GM21723 (cell line): Measurements from ENCODE around the gene DPY30.

Source experiments
- ATAC-seq: cut with Tn5 transposase; IDR thresholded peaks from one replicate; pipeline ENCODE4 v1.9.1; 2021; ENCODE audit warnings: mild to moderate bottlenecking, moderate library complexity; ENCODE audit not compliant: unreplicated experiment

The DPY30 gene

GRCh38 chr2:32010280-32010669 is 29.3 kb downstream of the DPY30 start:
- peak; percentile 64 for ATAC-seq

- ATAC-seq, result peak; percentile 21
Observed at GRCh38 chr2:32009516-32010256, 29.9 kb downstream of the DPY30 start.

GRCh38 chr2:32008805-32009515 is 30.6 kb downstream of the DPY30 start:
- no peak for ATAC-seq

GRCh38 chr2:32007121-32007391 is 32.5 kb downstream of the DPY30 start:
- ATAC-seq, result no peak

GRCh38 chr2:32005371-32005976 is 34.1 kb downstream of the DPY30 start:
- no peak for ATAC-seq

- no peak for ATAC-seq
Observed at GRCh38 chr2:32003791-32004190, 35.8 kb downstream of the DPY30 start.

- ATAC-seq, result no peak
Observed at GRCh38 chr2:32002406-32002805, 37.2 kb downstream of the DPY30 start.

- no peak for ATAC-seq
Observed at GRCh38 chr2:31999438-31999837, 40.2 kb downstream of the DPY30 start.

- no peak for ATAC-seq
Observed at GRCh38 chr2:31998731-31999383, 40.7 kb downstream of the DPY30 start.

GRCh38 chr2:31997653-31998052 is 42.0 kb downstream of the DPY30 start:
- ATAC-seq, result no peak

- ATAC-seq, result no peak
Observed at GRCh38 chr2:31996571-31997150, 42.9 kb downstream of the DPY30 start.

- no peak for ATAC-seq
Observed at GRCh38 chr2:31992934-31993333, 46.7 kb downstream of the DPY30 start.

GRCh38 chr2:31992025-31992579 is 47.5 kb downstream of the DPY30 start:
- no peak for ATAC-seq

GRCh38 chr2:31989946-31990345 is 49.7 kb downstream of the DPY30 start:
- no peak for ATAC-seq

GRCh38 chr2:31987454-31988220 is 52.0 kb downstream of the DPY30 start:
- no peak for ATAC-seq

- ATAC-seq, result no peak
Observed at GRCh38 chr2:31986906-31987305, 52.7 kb downstream of the DPY30 start.

GRCh38 chr2:31983762-31984467 is 55.7 kb downstream of the DPY30 start:
- ATAC-seq, result no peak

GRCh38 chr2:31980674-31981356 is 58.8 kb downstream of the DPY30 start:
- peak; percentile 99 for ATAC-seq

- ATAC-seq, result no peak
Observed at GRCh38 chr2:31979956-31980355, 59.6 kb downstream of the DPY30 start.
